Esophagus muscularis mucosa (tissue), 3 donors: ENCODE results near the gene PCDHGC3.
A peak's percentile ranks its signal among the peaks of the same experiment; 100 is the strongest.

Experiments
- POLR2A ChIP-seq: fragments of 450-650 bp; IDR thresholded peaks from one replicate; pipeline ENCODE4 v1.6.1; 2017; ENCODE audit warnings: antibody characterized with exemption, moderate library complexity, mild to moderate bottlenecking, low read depth
- POLR2AphosphoS5 ChIP-seq, 2 donors: sonication (generic); formaldehyde crosslinking; IDR thresholded peaks; one replicate each; pipeline ENCODE4 v1.6.1; 2017; ENCODE audit warnings: antibody characterized with exemption in 2 of 2
- TF ChIP-seq, protein P1 (sequence below), 3 experiments: fragments of 200-600 bp in 2 of 3; fragments of 450-650 bp in 1 of 3; sonication (generic) in 2 of 3; IDR thresholded peaks; one replicate each; pipeline ENCODE4 v1.5.1; 2017 to 2019; ENCODE audit warnings: antibody characterized with exemption in 3 of 3, mild to moderate bottlenecking in 2 of 3, moderate library complexity in 1 of 3

DNA sequence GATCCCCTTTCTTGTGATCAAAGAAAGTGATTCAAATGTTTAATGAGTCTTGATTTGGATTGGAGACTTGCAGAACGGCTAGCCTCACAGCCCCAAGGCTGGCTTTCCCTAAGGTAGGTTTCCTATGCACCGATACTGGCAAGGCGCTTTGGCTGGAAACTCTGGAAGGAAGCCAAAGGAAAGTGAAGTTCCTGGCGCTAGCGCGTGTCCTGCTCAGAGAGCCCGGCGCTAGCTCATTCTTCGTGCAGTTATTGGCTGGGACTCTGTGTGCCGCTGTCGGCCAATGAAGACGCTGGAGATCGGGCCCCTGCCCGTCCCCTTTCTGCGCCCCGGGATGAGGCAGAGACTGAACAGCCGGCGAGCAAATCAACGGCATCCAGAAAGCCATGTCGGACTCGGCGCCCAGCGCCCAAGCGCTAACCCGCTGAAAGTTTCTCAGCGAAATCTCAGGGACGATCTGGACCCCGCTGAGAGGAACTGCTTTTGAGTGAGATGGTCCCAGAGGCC, at the start of gene PCDHGC3:
- TF ChIP-seq, protein P1, sequence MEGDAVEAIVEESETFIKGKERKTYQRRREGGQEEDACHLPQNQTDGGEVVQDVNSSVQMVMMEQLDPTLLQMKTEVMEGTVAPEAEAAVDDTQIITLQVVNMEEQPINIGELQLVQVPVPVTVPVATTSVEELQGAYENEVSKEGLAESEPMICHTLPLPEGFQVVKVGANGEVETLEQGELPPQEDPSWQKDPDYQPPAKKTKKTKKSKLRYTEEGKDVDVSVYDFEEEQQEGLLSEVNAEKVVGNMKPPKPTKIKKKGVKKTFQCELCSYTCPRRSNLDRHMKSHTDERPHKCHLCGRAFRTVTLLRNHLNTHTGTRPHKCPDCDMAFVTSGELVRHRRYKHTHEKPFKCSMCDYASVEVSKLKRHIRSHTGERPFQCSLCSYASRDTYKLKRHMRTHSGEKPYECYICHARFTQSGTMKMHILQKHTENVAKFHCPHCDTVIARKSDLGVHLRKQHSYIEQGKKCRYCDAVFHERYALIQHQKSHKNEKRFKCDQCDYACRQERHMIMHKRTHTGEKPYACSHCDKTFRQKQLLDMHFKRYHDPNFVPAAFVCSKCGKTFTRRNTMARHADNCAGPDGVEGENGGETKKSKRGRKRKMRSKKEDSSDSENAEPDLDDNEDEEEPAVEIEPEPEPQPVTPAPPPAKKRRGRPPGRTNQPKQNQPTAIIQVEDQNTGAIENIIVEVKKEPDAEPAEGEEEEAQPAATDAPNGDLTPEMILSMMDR (IDR thresholded peaks at IDR 0.05), result peak; percentile 40 to 64 (median 58)
- TF ChIP-seq POLR2AphosphoS5 (IDR thresholded peaks at IDR 0.05), result peak; percentile 87
- no peak for TF ChIP-seq POLR2A
